GM21526 (cell line): Measurements from ENCODE around the gene MKX.

ENCODE experiments used
- ATAC-seq: cut with Tn5 transposase; IDR thresholded peaks from one replicate; pipeline ENCODE4 v1.9.1; 2021; ENCODE audit warnings: moderate library complexity; ENCODE audit not compliant: unreplicated experiment, low FRiP score

Gene MKX

GRCh38 chr10:27743012-27743876 is 2.4 kb downstream of the MKX start:
- no peak for ATAC-seq

GRCh38 chr10:27742195-27743011 is 3.2 kb downstream of the MKX start:
- ATAC-seq, result peak; percentile 95

GRCh38 chr10:27741173-27742091 is 4.2 kb downstream of the MKX start:
- no peak for ATAC-seq

- ATAC-seq, result no peak
Measured at GRCh38 chr10:27736396-27736795, 9.2 kb downstream of the MKX start.

- ATAC-seq, result no peak
Measured at GRCh38 chr10:27730041-27730440, 15.6 kb downstream of the MKX start.

- ATAC-seq, result no peak
Measured at GRCh38 chr10:27728338-27728737, 17.3 kb downstream of the MKX start.

- no peak for ATAC-seq
Measured at GRCh38 chr10:27724287-27724686, 21.3 kb downstream of the MKX start.

- ATAC-seq, result no peak
Measured at GRCh38 chr10:27723436-27723835, 22.2 kb downstream of the MKX start.

- no peak for ATAC-seq
Measured at GRCh38 chr10:27720529-27720928, 25.1 kb downstream of the MKX start.

GRCh38 chr10:27719052-27719451 is 26.6 kb downstream of the MKX start:
- no peak for ATAC-seq

GRCh38 chr10:27717861-27718260 is 27.8 kb downstream of the MKX start:
- no peak for ATAC-seq

GRCh38 chr10:27717224-27717623 is 28.4 kb downstream of the MKX start:
- ATAC-seq, result no peak

GRCh38 chr10:27716521-27716920 is 29.1 kb downstream of the MKX start:
- ATAC-seq, result no peak

- ATAC-seq, result no peak
Measured at GRCh38 chr10:27715505-27715904, 30.1 kb downstream of the MKX start.

GRCh38 chr10:27714349-27714748 is 31.3 kb downstream of the MKX start:
- no peak for ATAC-seq

GRCh38 chr10:27713941-27714340 is 31.7 kb downstream of the MKX start:
- no peak for ATAC-seq

- no peak for ATAC-seq
Measured at GRCh38 chr10:27710014-27710413, 35.6 kb downstream of the MKX start.

GRCh38 chr10:27709304-27709703 is 36.3 kb downstream of the MKX start:
- no peak for ATAC-seq

GRCh38 chr10:27701938-27702537 is 43.6 kb downstream of the MKX start:
- ATAC-seq, result no peak

GRCh38 chr10:27699776-27700175 is 45.8 kb downstream of the MKX start:
- ATAC-seq, result no peak
